ENCODE results near the gene SPNS3. TPM values are rescaled to one million over a fixed set of nuclear protein-coding genes. Genes with fewer than 3 reads are reported as not detected.

The SPNS3 gene
- polyA plus RNA-seq, 2 of the 4 experiments (the other 2 are of a cell fraction) = not detected

DNA sequence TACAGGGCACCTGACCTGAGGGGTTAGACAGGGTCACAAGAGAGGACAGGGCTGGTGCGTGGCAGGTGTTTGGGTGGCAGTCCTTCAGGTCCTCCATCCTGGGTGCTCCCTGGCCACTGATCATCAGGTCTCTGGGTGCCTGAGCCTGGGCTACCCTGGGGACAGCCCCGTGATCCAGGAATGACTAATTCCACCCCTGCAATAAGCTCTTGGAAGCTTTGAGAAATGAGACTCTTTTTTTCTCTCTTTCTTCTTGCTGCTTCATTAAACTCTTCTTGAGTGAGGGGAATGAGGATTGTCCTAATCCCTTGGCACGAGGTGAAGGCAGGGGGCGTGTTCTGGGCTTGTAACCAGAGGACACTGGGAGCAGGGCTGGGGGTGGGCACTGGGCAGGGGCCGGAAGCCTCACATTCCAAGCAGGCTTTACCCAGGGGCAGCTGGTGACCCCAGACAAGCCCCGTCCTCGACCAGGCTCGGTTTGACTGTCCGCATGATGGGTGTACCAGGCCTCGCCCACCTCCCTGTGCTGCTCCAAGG lies 43.6 kb downstream of the SPNS3 start:
- Histone ChIP-seq H3K9me3 (no peaks in the 10 kb centered on the region), H3K4me1 (peaks cover 9% of the 10 kb centered on the region; the same call in 2 of the 3 replicates), H3K27ac (no peak overlapping the region), H3K4me3 (no peak overlapping the region), H3K4me2 (no peak overlapping the region)
- no peak for DNase-seq (ENCODE audit: low read depth in 1 of 2, low spot score in 1 of 2)
- no peak for FAIRE-seq
- 76% methylated on average over 10 of the region's 10 CpGs for WGBS (ENCODE audit: missing lambda C conversion rate)
- POLR2A ChIA-PET = no interaction called here
- TF ChIP-seq CBX2 (IDR thresholded peaks at IDR 0.05; ENCODE audit: borderline replicate concordance, low read depth) (no peak), FOSB (CRISPR knock-in tag; IDR thresholded peaks at IDR 0.05) (no peak), PHF8 (IDR thresholded peaks at IDR 0.05; ENCODE audit: borderline replicate concordance, low read depth) (no peak), CBX8 (IDR thresholded peaks at IDR 0.05) (no peak), ESRRA (IDR thresholded peaks at IDR 0.05; ENCODE audit: borderline replicate concordance, low read length) (no peak), TFCP2L1 (CRISPR knock-in tag; IDR thresholded peaks at IDR 0.05) (no peak), RARB (CRISPR knock-in tag; IDR thresholded peaks at IDR 0.05) (no peak), TP53 (CRISPR knock-in tag; IDR thresholded peaks at IDR 0.05) (no peak), RCOR1 (IDR thresholded peaks at IDR 0.05; ENCODE audit: low read depth, low read length) (no peak), CEBPB (IDR thresholded peaks at IDR 0.05) (no peak), ZSCAN20 (CRISPR knock-in tag; IDR thresholded peaks at IDR 0.05) (no peak), ZFP36 (IDR thresholded peaks at IDR 0.05; ENCODE audit: borderline replicate concordance, partially characterized antibody) (no peak), ZNF302 (CRISPR knock-in tag; IDR thresholded peaks at IDR 0.05) (no peak), JUNB (IDR thresholded peaks at IDR 0.05) (no peak)
- TF ChIP-seq, protein P1, sequence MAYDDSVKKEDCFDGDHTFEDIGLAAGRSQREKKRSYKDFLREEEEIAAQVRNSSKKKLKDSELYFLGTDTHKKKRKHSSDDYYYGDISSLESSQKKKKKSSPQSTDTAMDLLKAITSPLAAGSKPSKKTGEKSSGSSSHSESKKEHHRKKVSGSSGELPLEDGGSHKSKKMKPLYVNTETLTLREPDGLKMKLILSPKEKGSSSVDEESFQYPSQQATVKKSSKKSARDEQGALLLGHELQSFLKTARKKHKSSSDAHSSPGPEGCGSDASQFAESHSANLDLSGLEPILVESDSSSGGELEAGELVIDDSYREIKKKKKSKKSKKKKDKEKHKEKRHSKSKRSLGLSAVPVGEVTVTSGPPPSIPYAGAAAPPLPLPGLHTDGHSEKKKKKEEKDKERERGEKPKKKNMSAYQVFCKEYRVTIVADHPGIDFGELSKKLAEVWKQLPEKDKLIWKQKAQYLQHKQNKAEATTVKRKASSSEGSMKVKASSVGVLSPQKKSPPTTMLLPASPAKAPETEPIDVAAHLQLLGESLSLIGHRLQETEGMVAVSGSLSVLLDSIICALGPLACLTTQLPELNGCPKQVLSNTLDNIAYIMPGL (CRISPR knock-in tag; IDR thresholded peaks at IDR 0.05; ENCODE audit: borderline replicate concordance) = no peak
- TF ChIP-seq, protein P2, sequence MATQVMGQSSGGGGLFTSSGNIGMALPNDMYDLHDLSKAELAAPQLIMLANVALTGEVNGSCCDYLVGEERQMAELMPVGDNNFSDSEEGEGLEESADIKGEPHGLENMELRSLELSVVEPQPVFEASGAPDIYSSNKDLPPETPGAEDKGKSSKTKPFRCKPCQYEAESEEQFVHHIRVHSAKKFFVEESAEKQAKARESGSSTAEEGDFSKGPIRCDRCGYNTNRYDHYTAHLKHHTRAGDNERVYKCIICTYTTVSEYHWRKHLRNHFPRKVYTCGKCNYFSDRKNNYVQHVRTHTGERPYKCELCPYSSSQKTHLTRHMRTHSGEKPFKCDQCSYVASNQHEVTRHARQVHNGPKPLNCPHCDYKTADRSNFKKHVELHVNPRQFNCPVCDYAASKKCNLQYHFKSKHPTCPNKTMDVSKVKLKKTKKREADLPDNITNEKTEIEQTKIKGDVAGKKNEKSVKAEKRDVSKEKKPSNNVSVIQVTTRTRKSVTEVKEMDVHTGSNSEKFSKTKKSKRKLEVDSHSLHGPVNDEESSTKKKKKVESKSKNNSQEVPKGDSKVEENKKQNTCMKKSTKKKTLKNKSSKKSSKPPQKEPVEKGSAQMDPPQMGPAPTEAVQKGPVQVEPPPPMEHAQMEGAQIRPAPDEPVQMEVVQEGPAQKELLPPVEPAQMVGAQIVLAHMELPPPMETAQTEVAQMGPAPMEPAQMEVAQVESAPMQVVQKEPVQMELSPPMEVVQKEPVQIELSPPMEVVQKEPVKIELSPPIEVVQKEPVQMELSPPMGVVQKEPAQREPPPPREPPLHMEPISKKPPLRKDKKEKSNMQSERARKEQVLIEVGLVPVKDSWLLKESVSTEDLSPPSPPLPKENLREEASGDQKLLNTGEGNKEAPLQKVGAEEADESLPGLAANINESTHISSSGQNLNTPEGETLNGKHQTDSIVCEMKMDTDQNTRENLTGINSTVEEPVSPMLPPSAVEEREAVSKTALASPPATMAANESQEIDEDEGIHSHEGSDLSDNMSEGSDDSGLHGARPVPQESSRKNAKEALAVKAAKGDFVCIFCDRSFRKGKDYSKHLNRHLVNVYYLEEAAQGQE (IDR thresholded peaks at IDR 0.05) = no peak
- TF ChIP-seq, protein P3, sequence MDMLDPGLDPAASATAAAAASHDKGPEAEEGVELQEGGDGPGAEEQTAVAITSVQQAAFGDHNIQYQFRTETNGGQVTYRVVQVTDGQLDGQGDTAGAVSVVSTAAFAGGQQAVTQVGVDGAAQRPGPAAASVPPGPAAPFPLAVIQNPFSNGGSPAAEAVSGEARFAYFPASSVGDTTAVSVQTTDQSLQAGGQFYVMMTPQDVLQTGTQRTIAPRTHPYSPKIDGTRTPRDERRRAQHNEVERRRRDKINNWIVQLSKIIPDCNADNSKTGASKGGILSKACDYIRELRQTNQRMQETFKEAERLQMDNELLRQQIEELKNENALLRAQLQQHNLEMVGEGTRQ (IDR thresholded peaks at IDR 0.05) = no peak
- TF ChIP-seq, protein P4, sequence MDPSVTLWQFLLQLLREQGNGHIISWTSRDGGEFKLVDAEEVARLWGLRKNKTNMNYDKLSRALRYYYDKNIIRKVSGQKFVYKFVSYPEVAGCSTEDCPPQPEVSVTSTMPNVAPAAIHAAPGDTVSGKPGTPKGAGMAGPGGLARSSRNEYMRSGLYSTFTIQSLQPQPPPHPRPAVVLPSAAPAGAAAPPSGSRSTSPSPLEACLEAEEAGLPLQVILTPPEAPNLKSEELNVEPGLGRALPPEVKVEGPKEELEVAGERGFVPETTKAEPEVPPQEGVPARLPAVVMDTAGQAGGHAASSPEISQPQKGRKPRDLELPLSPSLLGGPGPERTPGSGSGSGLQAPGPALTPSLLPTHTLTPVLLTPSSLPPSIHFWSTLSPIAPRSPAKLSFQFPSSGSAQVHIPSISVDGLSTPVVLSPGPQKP (IDR thresholded peaks at IDR 0.05; ENCODE audit: low read depth, low read length) = no peak
- CTCF ChIA-PET = interaction anchor here (1.0 to 1.6 kb wide), 3 partner anchors 57 to 262 kb away, joined by 3 to 5 read pairs (median 4); no protein-coding TSS in a partner anchor
- no peak for ATAC-seq

DNA sequence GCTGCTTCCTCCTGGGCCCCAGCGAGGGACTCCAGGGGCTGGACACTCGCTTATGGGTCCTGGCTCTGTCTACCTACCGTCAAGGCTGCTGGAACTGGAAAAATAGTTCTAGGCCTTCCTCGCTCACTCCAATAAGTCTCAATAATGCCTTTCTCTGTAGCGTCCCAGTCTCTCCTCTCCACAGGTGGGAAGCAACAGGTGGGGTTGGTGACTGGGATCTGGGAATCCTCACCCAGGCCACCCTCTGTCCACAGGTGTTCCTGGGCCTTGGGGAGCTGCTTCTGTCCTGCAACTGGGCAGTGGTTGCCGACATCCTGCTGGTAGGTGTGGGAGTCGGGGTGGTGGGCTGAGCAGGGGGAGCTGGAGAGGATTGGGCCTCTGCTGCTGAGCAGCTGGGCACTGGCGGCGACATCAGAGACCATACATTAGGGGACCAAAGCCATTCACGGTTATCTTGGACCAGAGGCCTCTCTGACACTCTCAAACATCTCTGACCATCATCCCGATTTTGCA lies 44.6 kb downstream of the SPNS3 start:
- H3K4me3 ChIP-seq = no peak overlapping the region
- ATAC-seq (no peak), FAIRE-seq (no peak), DNase-seq (ENCODE audit: low read depth in 1 of 2, low spot score in 1 of 2) (no peak)
- WGBS (ENCODE audit: missing lambda C conversion rate) = 87% methylated on average over 11 of the region's 11 CpGs
- peaks cover 17% of the 10 kb centered on the region; the same call in 2 of the 3 replicates for H3K4me1 ChIP-seq
- no peak overlapping the region for H3K27ac ChIP-seq
- H3K9me3 ChIP-seq = no peaks in the 10 kb centered on the region
- H3K4me2 ChIP-seq = no peak overlapping the region
- ChIA-PET POLR2A (no interaction called here), CTCF (interaction anchor here (1.0 kb wide), 1 partner anchor 65 kb away, joined by 3 read pairs; no protein-coding TSS in a partner anchor)
- TF ChIP-seq ZFP36 (IDR thresholded peaks at IDR 0.05; ENCODE audit: borderline replicate concordance, partially characterized antibody) (no peak), RCOR1 (IDR thresholded peaks at IDR 0.05; ENCODE audit: low read depth, low read length) (no peak), MAFK (IDR thresholded peaks at IDR 0.05; ENCODE audit: partially characterized antibody) (no peak), BHLHE40 (IDR thresholded peaks at IDR 0.05; ENCODE audit: low read depth, low read length) (no peak), TP53 (CRISPR knock-in tag; IDR thresholded peaks at IDR 0.05) (no peak), ZSCAN20 (CRISPR knock-in tag; IDR thresholded peaks at IDR 0.05) (no peak), JUNB (IDR thresholded peaks at IDR 0.05) (no peak)
- TF ChIP-seq, protein P3 (IDR thresholded peaks at IDR 0.05) = no peak
- TF ChIP-seq, protein P5, sequence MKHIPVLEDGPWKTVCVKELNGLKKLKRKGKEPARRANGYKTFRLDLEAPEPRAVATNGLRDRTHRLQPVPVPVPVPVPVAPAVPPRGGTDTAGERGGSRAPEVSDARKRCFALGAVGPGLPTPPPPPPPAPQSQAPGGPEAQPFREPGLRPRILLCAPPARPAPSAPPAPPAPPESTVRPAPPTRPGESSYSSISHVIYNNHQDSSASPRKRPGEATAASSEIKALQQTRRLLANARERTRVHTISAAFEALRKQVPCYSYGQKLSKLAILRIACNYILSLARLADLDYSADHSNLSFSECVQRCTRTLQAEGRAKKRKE (CRISPR knock-in tag; IDR thresholded peaks at IDR 0.05; ENCODE audit: low read depth) = no peak
- TF ChIP-seq, protein P6, sequence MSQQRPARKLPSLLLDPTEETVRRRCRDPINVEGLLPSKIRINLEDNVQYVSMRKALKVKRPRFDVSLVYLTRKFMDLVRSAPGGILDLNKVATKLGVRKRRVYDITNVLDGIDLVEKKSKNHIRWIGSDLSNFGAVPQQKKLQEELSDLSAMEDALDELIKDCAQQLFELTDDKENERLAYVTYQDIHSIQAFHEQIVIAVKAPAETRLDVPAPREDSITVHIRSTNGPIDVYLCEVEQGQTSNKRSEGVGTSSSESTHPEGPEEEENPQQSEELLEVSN (IDR thresholded peaks at IDR 0.05; ENCODE audit: borderline replicate concordance, low read depth) = no peak
- TF ChIP-seq, protein P1 (CRISPR knock-in tag; IDR thresholded peaks at IDR 0.05; ENCODE audit: borderline replicate concordance) = no peak

All from A549 (cell line).